DND-41 (cell line): ENCODE results near the gene PTGDR2.

Source experiments
- ATAC-seq: fragments of 200-7000 bp; cut with Tn5 transposase; 3 replicates; pipeline ENCODE4 v1.9.1; 2021; ENCODE audit warnings: low read depth; ENCODE audit not compliant: insufficient read depth
- DNase-seq: peaks from one replicate; pipeline ENCODE4 v3.0.0-alpha.2; 2020
- H2AFZ ChIP-seq: 2 replicates; pipeline ENCODE4 v1.6.0; 2012; ENCODE audit warnings: low read depth, low read length
- H3K27ac ChIP-seq: 2 replicates; pipeline ENCODE4 v1.5.1; 2012; ENCODE audit warnings: low read length, inconsistent platforms
- H3K27me3 ChIP-seq: fragments of 200-600 bp; sonication (generic); 2 replicates; pipeline ENCODE4 v1.6.0; 2012; ENCODE audit warnings: low read length, mild to moderate bottlenecking, inconsistent platforms; ENCODE audit not compliant: insufficient read depth, poor library complexity
- H3K36me3 ChIP-seq: 2 replicates; pipeline ENCODE4 v1.5.1; 2012; ENCODE audit warnings: low read length, inconsistent platforms; ENCODE audit not compliant: insufficient read depth
- H3K4me1 ChIP-seq: 2 replicates; pipeline ENCODE4 v1.5.1; 2012; ENCODE audit warnings: mild to moderate bottlenecking, low read length; ENCODE audit not compliant: insufficient read depth
- H3K4me2 ChIP-seq: 2 replicates; pipeline ENCODE4 v1.6.0; 2012; ENCODE audit warnings: mild to moderate bottlenecking, moderate library complexity, low read length, inconsistent platforms; ENCODE audit not compliant: insufficient read depth
- H3K4me3 ChIP-seq, 2 experiments: fragments of 200-600 bp in 1 of 2; shearing (Covaris generic) in 1 of 2; 2 replicates each; pipeline ENCODE4 v1.5.1; 2012 to 2016; ENCODE audit warnings: inconsistent platforms in 2 of 2, low read length in 2 of 2, mild to moderate bottlenecking in 2 of 2, low read depth in 1 of 2, moderate library complexity in 1 of 2
- H3K79me2 ChIP-seq: 2 replicates; pipeline ENCODE4 v1.6.0; 2012; ENCODE audit warnings: low read length, inconsistent platforms; ENCODE audit not compliant: insufficient read depth
- H3K9ac ChIP-seq: 2 replicates; pipeline ENCODE4 v1.6.0; 2012; ENCODE audit warnings: low read depth, mild to moderate bottlenecking, inconsistent platforms, low read length, moderate library complexity
- H3K9me3 ChIP-seq: 2 replicates; pipeline ENCODE4 v1.5.1; 2012; ENCODE audit warnings: low read length, moderate library complexity, mild to moderate bottlenecking, inconsistent platforms; ENCODE audit not compliant: insufficient read depth, severe bottlenecking
- H4K20me1 ChIP-seq: 2 replicates; pipeline ENCODE4 v1.6.0; 2012; ENCODE audit warnings: low read length; ENCODE audit not compliant: insufficient read depth
- EZH2 ChIP-seq: IDR thresholded peaks from 3 replicates; pipeline ENCODE4 v1.6.1; 2012; ENCODE audit warnings: borderline replicate concordance, low read depth, mild to moderate bottlenecking, moderate library complexity, low read length, inconsistent platforms; ENCODE audit not compliant: severe bottlenecking
- TF ChIP-seq, protein P1 (sequence below): IDR thresholded peaks from 2 replicates; pipeline ENCODE4 v1.5.1; 2012; ENCODE audit warnings: borderline replicate concordance, low read length, moderate library complexity, mild to moderate bottlenecking; ENCODE audit not compliant: poor library complexity, severe bottlenecking; ENCODE audit errors: extremely low read depth

PTGDR2 gene

DNA sequence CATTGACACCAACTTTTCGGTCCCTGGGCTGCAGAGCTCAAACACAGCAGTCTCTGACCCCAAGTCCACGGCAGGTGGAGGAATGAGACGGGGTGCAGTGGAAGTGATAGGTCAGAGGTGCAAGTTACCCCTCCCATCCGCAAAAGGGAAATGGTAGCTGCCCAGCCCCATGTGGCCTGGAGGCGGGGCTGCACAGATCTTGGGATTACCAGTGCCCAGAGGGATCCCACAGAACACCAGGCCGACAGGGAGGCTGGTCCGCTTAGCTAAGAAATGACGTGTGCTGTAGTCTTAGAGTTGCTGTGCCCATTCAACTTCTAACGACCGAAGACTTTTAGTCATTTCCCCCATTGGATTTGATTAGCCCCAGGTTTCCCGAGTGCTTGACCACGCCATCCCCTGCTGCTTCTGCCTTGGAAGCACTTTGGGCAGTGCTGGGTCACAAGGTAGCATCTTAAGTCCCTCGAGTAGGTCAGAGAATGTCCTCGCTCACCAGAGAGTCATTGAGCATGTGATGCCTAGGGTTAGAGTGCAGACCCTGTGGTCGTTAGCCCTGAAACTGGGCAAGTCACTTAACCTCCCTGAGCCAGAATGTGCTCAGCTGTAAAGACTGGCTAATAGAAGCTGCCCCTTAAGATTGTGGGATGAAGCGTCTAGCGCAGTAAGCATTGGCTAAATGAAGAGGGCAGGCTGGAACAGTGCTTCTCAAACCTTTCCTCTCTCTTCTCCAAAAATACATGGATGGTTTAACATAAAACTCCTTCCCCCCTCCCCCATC lies 4.2 kb downstream of the PTGDR2 start:
- H3K27me3 ChIP-seq, result no peaks in the 10 kb centered on the region
- ATAC-seq (no peak), DNase-seq (no peak)
- H3K9me3 ChIP-seq, result no peaks in the 10 kb centered on the region
- no peaks in the 10 kb centered on the region; the same call in 1 of the 2 replicates for H3K4me1 ChIP-seq
- no peak for TF ChIP-seq EZH2
- TF ChIP-seq, protein P1, sequence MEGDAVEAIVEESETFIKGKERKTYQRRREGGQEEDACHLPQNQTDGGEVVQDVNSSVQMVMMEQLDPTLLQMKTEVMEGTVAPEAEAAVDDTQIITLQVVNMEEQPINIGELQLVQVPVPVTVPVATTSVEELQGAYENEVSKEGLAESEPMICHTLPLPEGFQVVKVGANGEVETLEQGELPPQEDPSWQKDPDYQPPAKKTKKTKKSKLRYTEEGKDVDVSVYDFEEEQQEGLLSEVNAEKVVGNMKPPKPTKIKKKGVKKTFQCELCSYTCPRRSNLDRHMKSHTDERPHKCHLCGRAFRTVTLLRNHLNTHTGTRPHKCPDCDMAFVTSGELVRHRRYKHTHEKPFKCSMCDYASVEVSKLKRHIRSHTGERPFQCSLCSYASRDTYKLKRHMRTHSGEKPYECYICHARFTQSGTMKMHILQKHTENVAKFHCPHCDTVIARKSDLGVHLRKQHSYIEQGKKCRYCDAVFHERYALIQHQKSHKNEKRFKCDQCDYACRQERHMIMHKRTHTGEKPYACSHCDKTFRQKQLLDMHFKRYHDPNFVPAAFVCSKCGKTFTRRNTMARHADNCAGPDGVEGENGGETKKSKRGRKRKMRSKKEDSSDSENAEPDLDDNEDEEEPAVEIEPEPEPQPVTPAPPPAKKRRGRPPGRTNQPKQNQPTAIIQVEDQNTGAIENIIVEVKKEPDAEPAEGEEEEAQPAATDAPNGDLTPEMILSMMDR, result no peak
- peaks cover 48% of the 10 kb centered on the region for H3K36me3 ChIP-seq
- peaks cover 8% of the 10 kb centered on the region; the same call in 1 of the 2 replicates for H4K20me1 ChIP-seq
- no peak overlapping the region for H2AFZ ChIP-seq
- no peak overlapping the region for H3K4me3 ChIP-seq
- H3K9ac ChIP-seq, result no peak overlapping the region
- no peak overlapping the region for H3K27ac ChIP-seq
- peaks cover 5% of the 10 kb centered on the region; the same call in 1 of the 2 replicates for H3K79me2 ChIP-seq
- no peak overlapping the region for H3K4me2 ChIP-seq

GRCh38 chr11:60849641-60850520 lies 5.9 kb downstream of the PTGDR2 start:
- no peak for ATAC-seq
- H2AFZ ChIP-seq, result no peak overlapping the region
- DNase-seq, result no peak
- H3K79me2 ChIP-seq, result peaks cover 20% of the 10 kb centered on the region
- H3K27ac ChIP-seq, result no peak overlapping the region
- H3K4me1 ChIP-seq, result peaks cover 15% of the 10 kb centered on the region
- H3K4me3 ChIP-seq, result no peak overlapping the region
- H3K4me2 ChIP-seq, result no peak overlapping the region
- no peaks in the 10 kb centered on the region for H3K27me3 ChIP-seq
- H3K36me3 ChIP-seq, result peaks cover 55% of the 10 kb centered on the region
- H3K9ac ChIP-seq, result no peak overlapping the region
- peaks cover 19% of the 10 kb centered on the region; the same call in 1 of the 2 replicates for H4K20me1 ChIP-seq
- H3K9me3 ChIP-seq, result no peaks in the 10 kb centered on the region
- TF ChIP-seq, protein P1, result no peak
- no peak for TF ChIP-seq EZH2

- H3K9ac ChIP-seq, result no peak overlapping the region
Measured at GRCh38 chr11:60848714-60849151, 7.0 kb downstream of the PTGDR2 start.

More at GRCh38 chr11:60848714-60849151, 7.0 kb downstream of the PTGDR2 start:
- no peaks in the 10 kb centered on the region for H3K9me3 ChIP-seq
- no peak overlapping the region for H3K4me2 ChIP-seq
- no peaks in the 10 kb centered on the region for H3K27me3 ChIP-seq
- H4K20me1 ChIP-seq, result peaks cover 30% of the 10 kb centered on the region
- H3K79me2 ChIP-seq, result peaks cover 32% of the 10 kb centered on the region
- no peak overlapping the region for H3K4me3 ChIP-seq
- DNase-seq (no peak), ATAC-seq (no peak)
- no peak overlapping the region for H3K27ac ChIP-seq
- no peak overlapping the region for H2AFZ ChIP-seq
- H3K36me3 ChIP-seq, result peaks cover 62% of the 10 kb centered on the region
- no peak for TF ChIP-seq EZH2
- TF ChIP-seq, protein P1, result no peak
- H3K4me1 ChIP-seq, result peaks cover 27% of the 10 kb centered on the region
